Peyer's patch (tissue), 4 donors: Measurements from ENCODE around the gene JCHAIN. TPM values are rescaled to one million over a fixed set of nuclear protein-coding genes. Genes with fewer than 3 reads are reported as not detected.
"Not testable (repeated sequence)": the region's sequence is repeated elsewhere in the genome, so short reads cannot be mapped to it uniquely, and the experiment has no call there.

Source experiments
- DNase-seq, 3 donors: peaks; one replicate each; pipeline ENCODE4 v3.0.0-alpha.2; 2017 to 2019
- H3K27ac ChIP-seq, 4 donors: fragments of 200-600 bp; sonication (generic); one replicate each; pipeline ENCODE4 v1.5.1; 2016 to 2019
- H3K27me3 ChIP-seq, 2 donors: fragments of 200-600 bp; sonication (generic); one replicate each; pipeline ENCODE4 v1.5.1; 2019
- H3K36me3 ChIP-seq, 3 donors: fragments of 200-600 bp; sonication (generic); one replicate each; pipeline ENCODE4 v1.5.1; 2016 to 2019
- H3K4me1 ChIP-seq, 4 donors: fragments of 200-600 bp; sonication (generic); one replicate each; pipeline ENCODE4 v1.5.1; 2016 to 2019
- H3K4me3 ChIP-seq, 4 donors: fragments of 200-600 bp; sonication (generic); 1 replicate in 3 of 4; 2 replicates in 1 of 4; pipeline ENCODE4 v1.5.1; 2016 to 2019; ENCODE audit warnings: mild to moderate bottlenecking in 1 of 4
- H3K9me3 ChIP-seq, 4 donors: fragments of 200-600 bp; sonication (generic); one replicate each; pipeline ENCODE4 v1.5.1; 2016 to 2019; ENCODE audit warnings: mild to moderate bottlenecking in 1 of 4
- POLR2A ChIP-seq, 2 donors: fragments of 450-650 bp; IDR thresholded peaks; one replicate each; pipeline ENCODE4 v1.5.1; 2017; ENCODE audit warnings: antibody characterized with exemption in 2 of 2, mild to moderate bottlenecking in 2 of 2, moderate library complexity in 2 of 2
- total RNA-seq, 4 donors: library from RNA; depleted of rRNA; stranded (reverse); fragments of >200 nt; gene quantifications; one replicate each; pipeline ENCODE4 v1.1.0, GENCODE V29; 2016
- TF ChIP-seq, protein P1 (sequence below), 6 experiments: fragments of 450-650 bp in 4 of 6; fragments of 200-600 bp in 2 of 6; sonication (generic) in 1 of 6; IDR thresholded peaks; one replicate each; pipeline ENCODE4 v1.5.1; 2017 to 2019; ENCODE audit warnings: antibody characterized with exemption in 6 of 6, mild to moderate bottlenecking in 3 of 6, moderate library complexity in 1 of 6

JCHAIN gene
- total RNA-seq, 4 donors from 2014 or later, result 15.9 to 326 (median 89.6) TPM

DNA sequence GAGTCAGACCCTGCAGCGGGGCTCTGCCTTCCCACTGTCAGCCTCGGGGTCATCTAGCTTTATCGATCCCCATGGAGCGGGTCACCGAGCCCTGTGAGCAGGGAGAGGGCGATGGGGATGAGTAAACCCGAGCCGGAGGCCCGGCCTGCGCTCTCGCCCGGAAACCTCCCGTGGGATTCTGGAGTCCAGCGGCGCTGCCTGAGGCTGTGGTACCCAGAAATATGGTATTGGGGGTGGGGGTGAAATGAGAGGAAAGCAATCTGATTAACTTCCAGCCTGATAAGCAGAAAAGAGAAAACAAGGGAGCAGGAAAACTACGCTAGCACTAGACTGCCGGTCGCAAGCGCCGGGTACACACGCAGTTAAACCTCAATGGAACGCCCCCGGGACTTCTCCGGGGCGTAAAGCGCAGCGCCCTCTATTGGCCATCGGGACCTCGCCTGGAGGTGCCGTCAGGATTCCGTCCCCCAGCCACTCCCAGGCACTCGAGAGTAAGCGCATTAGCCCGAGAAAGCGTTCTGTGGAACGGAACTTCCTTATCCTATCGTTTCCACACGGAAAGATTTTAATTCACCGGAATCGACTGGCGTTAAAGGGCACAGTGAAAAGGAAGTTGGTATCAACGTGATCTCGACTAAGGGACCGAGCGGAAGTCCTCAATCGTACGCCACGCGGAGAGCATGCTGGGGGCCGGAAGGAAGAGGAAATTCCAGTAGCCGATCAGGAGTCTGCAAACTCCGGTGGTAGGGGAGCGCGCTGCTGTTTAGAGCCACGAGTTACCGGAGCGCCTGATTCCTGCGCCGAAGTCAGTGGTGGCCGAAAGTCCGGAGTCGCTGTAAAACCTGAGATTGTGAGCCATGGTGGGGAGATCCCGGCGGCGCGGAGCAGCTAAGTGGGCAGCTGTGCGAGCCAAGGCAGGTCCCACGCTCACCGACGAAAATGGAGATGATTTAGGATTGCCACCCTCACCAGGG is 21.8 kb upstream of the JCHAIN start, which contains the start of gene UTP3:
UTP3 (plus strand) TSS at position 712 of the 974 bp plus-strand sequence; CDS start at position 858, 146 bp downstream.
- H3K36me3 ChIP-seq, result no peaks in the 10 kb centered on the region
- TF ChIP-seq POLR2A (IDR thresholded peaks at IDR 0.05), result peak; percentile 39 to 47
- TF ChIP-seq, protein P1, sequence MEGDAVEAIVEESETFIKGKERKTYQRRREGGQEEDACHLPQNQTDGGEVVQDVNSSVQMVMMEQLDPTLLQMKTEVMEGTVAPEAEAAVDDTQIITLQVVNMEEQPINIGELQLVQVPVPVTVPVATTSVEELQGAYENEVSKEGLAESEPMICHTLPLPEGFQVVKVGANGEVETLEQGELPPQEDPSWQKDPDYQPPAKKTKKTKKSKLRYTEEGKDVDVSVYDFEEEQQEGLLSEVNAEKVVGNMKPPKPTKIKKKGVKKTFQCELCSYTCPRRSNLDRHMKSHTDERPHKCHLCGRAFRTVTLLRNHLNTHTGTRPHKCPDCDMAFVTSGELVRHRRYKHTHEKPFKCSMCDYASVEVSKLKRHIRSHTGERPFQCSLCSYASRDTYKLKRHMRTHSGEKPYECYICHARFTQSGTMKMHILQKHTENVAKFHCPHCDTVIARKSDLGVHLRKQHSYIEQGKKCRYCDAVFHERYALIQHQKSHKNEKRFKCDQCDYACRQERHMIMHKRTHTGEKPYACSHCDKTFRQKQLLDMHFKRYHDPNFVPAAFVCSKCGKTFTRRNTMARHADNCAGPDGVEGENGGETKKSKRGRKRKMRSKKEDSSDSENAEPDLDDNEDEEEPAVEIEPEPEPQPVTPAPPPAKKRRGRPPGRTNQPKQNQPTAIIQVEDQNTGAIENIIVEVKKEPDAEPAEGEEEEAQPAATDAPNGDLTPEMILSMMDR (IDR thresholded peaks at IDR 0.05), result peak; percentile 74 to 99 (median 94)
- no peaks in the 10 kb centered on the region for H3K9me3 ChIP-seq

DNA sequence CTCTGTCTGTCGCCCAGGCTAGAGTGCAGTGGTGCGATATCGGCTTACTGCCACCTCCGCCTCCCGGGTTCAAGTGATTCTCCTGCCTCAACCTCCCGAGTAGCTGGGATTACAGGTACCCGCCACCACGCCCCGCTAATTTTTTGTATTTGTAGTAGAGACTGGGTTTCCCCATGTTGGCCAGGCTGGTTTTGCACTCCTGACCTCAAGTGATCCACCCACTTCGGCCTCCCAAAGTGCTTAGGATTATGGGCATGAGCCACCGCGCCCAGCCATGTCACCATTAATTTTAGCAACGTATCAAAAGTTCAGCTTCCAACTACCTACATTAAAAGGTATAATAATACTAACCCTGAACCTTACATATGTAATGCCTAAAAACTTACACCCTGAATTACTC is 21.1 kb upstream of the JCHAIN start:
- Histone ChIP-seq H3K4me1 (peaks cover 0 to 33% (median 6%) of the 10 kb centered on the region in 4 donors), H3K4me3 (peak overlapping the region; percentile 69 to 84 (median 80)), H3K27ac (peak overlapping the region; percentile 86 to 94 (median 90)), H3K36me3 (no peaks in the 10 kb centered on the region), H3K9me3 (no peaks in the 10 kb centered on the region), H3K27me3 (no peaks in the 10 kb centered on the region)
- DNase-seq, result peak in 1 of 3 donors; percentile 43
- TF ChIP-seq POLR2A (IDR thresholded peaks at IDR 0.05), result no peak
- TF ChIP-seq, protein P1 (IDR thresholded peaks at IDR 0.05), result no peak

More for the DNA sequence above, 21.8 kb upstream of the JCHAIN start, which contains the start of gene UTP3:
- peak; percentile 88 to 97 (median 96) for DNase-seq
- Histone ChIP-seq H3K4me3 (peak within 1 kb of the TSS; percentile 69 to 84 (median 80)), H3K27me3 (no peaks in the 10 kb centered on the region), H3K4me1 (peaks cover 0 to 33% (median 6%) of the 10 kb centered on the region in 4 donors), H3K27ac (peak within 1 kb of the TSS; percentile 86 to 94 (median 90))

DNA sequence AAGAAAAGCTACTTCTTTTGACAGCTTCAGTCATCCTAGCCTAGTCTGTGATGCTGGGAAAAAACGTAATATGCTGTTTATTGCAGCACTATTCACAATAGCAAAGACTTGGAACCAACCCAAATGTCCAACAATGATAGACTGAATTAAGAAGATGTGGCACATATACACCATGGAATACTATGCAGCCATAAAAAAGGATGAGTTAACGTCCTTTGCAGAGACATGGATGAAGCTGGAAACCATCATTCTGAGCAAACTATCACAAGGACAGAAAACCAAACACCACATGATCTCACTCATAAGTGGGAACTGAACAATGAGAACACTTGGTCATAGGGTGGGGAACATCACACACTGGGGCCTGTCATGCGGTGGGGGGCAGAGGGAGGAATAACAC is 15.8 kb upstream of the JCHAIN start:
- not testable (repeated sequence) for H3K27ac ChIP-seq, H3K9me3 ChIP-seq, H3K36me3 ChIP-seq, DNase-seq, H3K4me3 ChIP-seq, H3K27me3 ChIP-seq
- H3K4me1 ChIP-seq, result peaks cover 0 to 10% (median 1%) of the 10 kb centered on the region in 4 donors

DNA sequence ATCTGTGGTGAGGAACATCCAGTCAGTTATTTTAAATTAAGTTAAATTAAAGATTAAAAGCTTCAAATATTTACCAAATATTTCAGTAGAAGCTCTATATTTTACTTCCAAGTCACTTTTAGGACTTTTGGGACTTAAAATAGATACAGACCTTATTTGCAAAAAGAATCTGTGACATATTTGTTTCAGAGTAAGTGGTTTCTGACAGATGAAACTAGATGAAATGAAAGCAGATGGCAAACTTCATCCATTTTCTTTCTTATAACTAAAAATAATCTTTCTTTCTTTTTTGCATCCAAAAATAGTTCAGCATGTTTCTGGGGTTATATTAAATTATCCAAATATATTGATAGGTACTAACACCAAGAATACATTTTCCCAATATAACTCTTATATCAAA is 15.4 kb upstream of the JCHAIN start:
- Histone ChIP-seq H3K36me3 (no peaks in the 10 kb centered on the region), H3K4me3 (no peak overlapping the region), H3K27ac (no peak overlapping the region), H3K9me3 (no peaks in the 10 kb centered on the region), H3K27me3 (no peaks in the 10 kb centered on the region), H3K4me1 (peaks cover 0 to 10% (median 0%) of the 10 kb centered on the region in 4 donors)
- no peak for TF ChIP-seq POLR2A (IDR thresholded peaks at IDR 0.05)
- TF ChIP-seq, protein P1 (IDR thresholded peaks at IDR 0.05), result no peak
- DNase-seq, result no peak

DNA sequence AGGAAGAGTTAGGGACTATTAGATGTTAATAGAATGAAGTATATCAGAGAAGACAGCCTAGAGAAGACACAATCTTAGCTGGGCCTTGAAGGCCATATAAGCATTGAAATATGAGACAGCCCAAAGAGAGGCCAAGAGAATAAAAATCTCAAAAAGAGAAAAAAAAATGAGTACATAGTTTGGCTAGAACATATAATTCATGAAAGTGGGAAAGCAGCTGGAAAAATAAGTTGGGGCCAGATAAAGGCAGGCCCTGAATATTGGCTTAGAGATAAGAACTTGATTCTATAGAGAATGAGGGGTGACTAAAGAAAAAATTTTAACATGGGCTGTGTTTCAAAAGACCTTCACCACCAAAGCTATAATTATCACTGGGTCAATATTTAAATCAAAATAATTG is 14.6 kb upstream of the JCHAIN start:
- Histone ChIP-seq H3K9me3 (no peaks in the 10 kb centered on the region), H3K4me1 (peaks cover 0 to 10% (median 0%) of the 10 kb centered on the region in 4 donors), H3K27ac (peak overlapping the region in 2 of 4 donors; percentile 34 to 64), H3K36me3 (no peaks in the 10 kb centered on the region), H3K27me3 (no peaks in the 10 kb centered on the region), H3K4me3 (no peak overlapping the region)
- DNase-seq, result no peak
- no peak for TF ChIP-seq POLR2A (IDR thresholded peaks at IDR 0.05)
- TF ChIP-seq, protein P1 (IDR thresholded peaks at IDR 0.05), result no peak
